Measurements from ENCODE around the gene FAM13B.

FAM13B gene

DNA sequence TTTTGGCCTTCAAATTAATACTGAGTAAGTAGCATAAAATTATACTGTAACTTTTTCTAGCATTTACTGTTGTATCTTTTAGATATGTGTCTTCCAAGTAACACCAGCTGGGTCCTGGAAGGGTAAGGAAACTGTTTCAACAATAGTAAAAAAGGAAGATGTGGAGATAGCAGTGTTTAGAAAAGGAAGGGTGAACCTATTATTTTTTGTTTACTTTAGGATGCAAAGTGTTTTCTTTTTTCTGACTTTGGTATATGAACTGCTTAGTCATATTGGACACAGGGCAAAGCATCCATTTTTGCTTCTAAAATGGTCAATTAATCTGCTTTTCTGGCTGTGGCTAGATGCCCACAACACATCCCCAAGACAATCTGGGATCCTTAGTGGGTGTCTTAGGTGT, 138.3 kb downstream of the FAM13B start:
- Histone ChIP-seq H3K18ac (ENCODE audit: low read depth in 1 of 2, low read length in 2 of 2) (peak overlapping the region in 1 of 2 experiments; percentile 21), H3K23ac (ENCODE audit: low read length in 2 of 2) (no peak overlapping the region), H3K4me3 (ENCODE audit: insufficient read depth in 1 of 2, low read depth in 1 of 2, low read length in 2 of 2) (no peak overlapping the region), H2BK5ac (ENCODE audit: low read depth, low read length, poor library complexity, severe bottlenecking) (no peak overlapping the region), H3K14ac (ENCODE audit: low read length in 2 of 2) (no peak overlapping the region), H4K91ac (ENCODE audit: low read length) (no peak overlapping the region), H3K27ac (ENCODE audit: low read length, poor library complexity, severe bottlenecking) (no peak overlapping the region), H3K4me2 (ENCODE audit: low read length, poor library complexity, severe bottlenecking) (no peak overlapping the region), H2AK5ac (ENCODE audit: low read length, severe bottlenecking) (no peak overlapping the region), H2BK120ac (ENCODE audit: low read depth, low read length) (no peak overlapping the region), H3K9ac (ENCODE audit: low read length) (no peak overlapping the region), H3K9me3 (ENCODE audit: control insufficient read depth, low read length) (no peaks in the 10 kb centered on the region), H2BK12ac (ENCODE audit: low read length in 2 of 2) (no peak overlapping the region), H4K8ac (ENCODE audit: low read length) (no peak overlapping the region), H3K79me1 (replicated peaks; ENCODE audit: low read length, poor library complexity, severe bottlenecking) (no peaks in the 10 kb centered on the region), H2BK15ac (ENCODE audit: low read depth, poor library complexity, severe bottlenecking) (no peak overlapping the region), H3K27me3 (ENCODE audit: control insufficient read depth in 1 of 2, insufficient read depth in 1 of 2, low read length in 2 of 2) (no peaks in the 10 kb centered on the region), H3K4me1 (ENCODE audit: control insufficient read depth, insufficient read depth, low read depth, low read length) (no peaks in the 10 kb centered on the region), H2AFZ (ENCODE audit: low read depth, low read length) (no peak overlapping the region), H3K4ac (ENCODE audit: low read depth in 1 of 2, low read length in 2 of 2) (no peak overlapping the region), H3K36me3 (ENCODE audit: control insufficient read depth in 1 of 2, insufficient read depth in 2 of 2, low read depth in 1 of 2, low read length in 2 of 2) (no peaks in the 10 kb centered on the region)
- DNase-seq = no peak

GRCh38 chr5:137891849-137892248, 141.0 kb downstream of the FAM13B start:
- Histone ChIP-seq H4K8ac (ENCODE audit: low read length) (no peak overlapping the region), H3K27me3 (ENCODE audit: control insufficient read depth in 1 of 2, insufficient read depth in 1 of 2, low read length in 2 of 2) (no peaks in the 10 kb centered on the region), H3K36me3 (ENCODE audit: control insufficient read depth in 1 of 2, insufficient read depth in 2 of 2, low read depth in 1 of 2, low read length in 2 of 2) (no peaks in the 10 kb centered on the region), H3K9me3 (ENCODE audit: control insufficient read depth, low read length) (no peaks in the 10 kb centered on the region), H3K4me3 (ENCODE audit: insufficient read depth in 1 of 2, low read depth in 1 of 2, low read length in 2 of 2) (no peak overlapping the region), H2BK5ac (ENCODE audit: low read depth, low read length, poor library complexity, severe bottlenecking) (no peak overlapping the region), H2AK5ac (ENCODE audit: low read length, severe bottlenecking) (no peak overlapping the region), H3K14ac (ENCODE audit: low read length in 2 of 2) (no peak overlapping the region), H2BK12ac (ENCODE audit: low read length in 2 of 2) (no peak overlapping the region), H2BK120ac (ENCODE audit: low read depth, low read length) (no peak overlapping the region), H2AFZ (ENCODE audit: low read depth, low read length) (no peak overlapping the region), H3K23ac (ENCODE audit: low read length in 2 of 2) (no peak overlapping the region), H3K27ac (ENCODE audit: low read length, poor library complexity, severe bottlenecking) (no peak overlapping the region), H3K79me1 (replicated peaks; ENCODE audit: low read length, poor library complexity, severe bottlenecking) (no peaks in the 10 kb centered on the region), H3K4me2 (ENCODE audit: low read length, poor library complexity, severe bottlenecking) (no peak overlapping the region), H3K18ac (ENCODE audit: low read depth in 1 of 2, low read length in 2 of 2) (no peak overlapping the region), H3K4me1 (ENCODE audit: control insufficient read depth, insufficient read depth, low read depth, low read length) (no peaks in the 10 kb centered on the region), H3K4ac (ENCODE audit: low read depth in 1 of 2, low read length in 2 of 2) (no peak overlapping the region), H3K9ac (ENCODE audit: low read length) (no peak overlapping the region), H4K91ac (ENCODE audit: low read length) (no peak overlapping the region), H2BK15ac (ENCODE audit: low read depth, poor library complexity, severe bottlenecking) (no peak overlapping the region)
- no peak for DNase-seq
- WGBS = 91% methylated on average over 3 of the region's 3 CpGs

DNA sequence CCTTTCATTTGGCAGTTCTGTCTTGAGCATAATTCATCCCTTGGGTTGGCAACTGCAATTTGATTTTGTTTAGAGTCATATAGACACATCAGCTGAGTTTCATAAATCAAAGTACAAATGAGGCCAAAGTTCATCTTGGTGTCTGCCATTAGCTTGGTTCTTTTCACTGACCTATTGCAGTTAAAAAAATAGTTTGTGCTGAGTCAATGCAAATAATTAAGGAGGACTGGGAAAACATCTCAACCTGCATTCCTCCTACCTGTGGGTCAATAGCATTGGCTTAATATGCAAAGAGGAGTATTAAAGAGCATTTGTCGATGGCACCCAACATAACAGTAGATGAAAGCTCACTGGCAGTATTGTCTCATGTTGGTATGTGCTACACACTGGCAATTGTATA, 142.0 kb downstream of the FAM13B start:
- Histone ChIP-seq H3K4ac (ENCODE audit: low read depth in 1 of 2, low read length in 2 of 2) (no peak overlapping the region), H4K91ac (ENCODE audit: low read length) (no peak overlapping the region), H3K18ac (ENCODE audit: low read depth in 1 of 2, low read length in 2 of 2) (no peak overlapping the region), H4K8ac (ENCODE audit: low read length) (no peak overlapping the region), H3K14ac (ENCODE audit: low read length in 2 of 2) (no peak overlapping the region), H3K27me3 (ENCODE audit: control insufficient read depth in 1 of 2, insufficient read depth in 1 of 2, low read length in 2 of 2) (no peaks in the 10 kb centered on the region), H3K36me3 (ENCODE audit: control insufficient read depth in 1 of 2, insufficient read depth in 2 of 2, low read depth in 1 of 2, low read length in 2 of 2) (no peaks in the 10 kb centered on the region), H3K23ac (ENCODE audit: low read length in 2 of 2) (no peak overlapping the region), H3K9me3 (ENCODE audit: control insufficient read depth, low read length) (no peaks in the 10 kb centered on the region), H3K9ac (ENCODE audit: low read length) (no peak overlapping the region), H3K27ac (ENCODE audit: low read length, poor library complexity, severe bottlenecking) (no peak overlapping the region), H2BK15ac (ENCODE audit: low read depth, poor library complexity, severe bottlenecking) (no peak overlapping the region), H2BK12ac (ENCODE audit: low read length in 2 of 2) (no peak overlapping the region), H3K4me2 (ENCODE audit: low read length, poor library complexity, severe bottlenecking) (no peak overlapping the region), H2BK120ac (ENCODE audit: low read depth, low read length) (no peak overlapping the region), H2AFZ (ENCODE audit: low read depth, low read length) (no peak overlapping the region), H2BK5ac (ENCODE audit: low read depth, low read length, poor library complexity, severe bottlenecking) (no peak overlapping the region), H3K79me1 (replicated peaks; ENCODE audit: low read length, poor library complexity, severe bottlenecking) (no peaks in the 10 kb centered on the region), H3K4me3 (ENCODE audit: insufficient read depth in 1 of 2, low read depth in 1 of 2, low read length in 2 of 2) (no peak overlapping the region), H2AK5ac (ENCODE audit: low read length, severe bottlenecking) (no peak overlapping the region), H3K4me1 (ENCODE audit: control insufficient read depth, insufficient read depth, low read depth, low read length) (no peaks in the 10 kb centered on the region)
- 91% methylated on average over 1 of the region's 1 CpG for WGBS
- no peak for DNase-seq

DNA sequence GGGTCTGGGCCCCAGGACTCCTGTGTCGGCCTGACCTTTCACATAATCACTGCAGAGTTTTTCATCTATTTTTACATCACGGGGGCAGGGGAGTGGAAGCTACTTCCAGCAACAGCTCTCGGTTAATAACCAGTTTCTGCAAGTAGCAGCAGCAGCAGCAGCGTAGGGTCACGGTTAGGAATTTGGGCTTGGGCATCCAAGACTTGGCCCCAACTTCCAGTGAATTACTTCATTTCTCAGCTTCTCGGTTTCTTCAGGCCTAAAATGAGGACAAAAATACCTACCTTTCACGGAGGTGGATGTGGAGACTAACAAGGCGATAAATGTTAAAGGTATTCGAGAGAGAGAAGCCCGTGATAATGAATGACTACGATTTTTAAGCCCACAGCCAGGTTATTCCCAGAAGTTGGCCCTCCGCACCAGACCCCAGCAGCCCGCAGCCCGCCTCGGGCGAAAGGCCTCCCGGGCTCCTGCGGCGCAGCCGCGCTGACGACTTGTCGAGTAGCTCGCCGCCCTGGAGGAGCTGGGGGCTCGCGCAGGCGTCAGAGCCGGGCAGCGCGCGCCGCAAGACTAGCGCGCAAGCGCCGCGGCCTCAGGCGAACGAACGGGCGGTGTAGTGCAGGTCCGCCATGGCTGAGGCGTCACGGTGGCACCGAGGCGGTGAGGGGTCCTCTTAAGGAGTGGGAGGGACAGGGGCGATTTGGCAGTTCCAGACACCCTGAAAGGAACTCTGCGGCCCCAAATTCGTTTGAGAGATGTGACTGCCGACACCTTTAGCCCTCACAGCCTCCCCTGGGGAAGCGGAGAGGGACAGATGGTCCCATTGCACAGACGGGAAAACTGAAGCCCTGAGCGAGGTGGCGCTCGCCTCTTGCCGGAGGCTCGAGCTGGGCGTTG, 143.8 kb downstream of the FAM13B start, which contains the start of gene PKD2L2:
TSS of gene PKD2L2 (plus strand) at position 595 of the 897 bp plus-strand sequence. CDS start at position 630, 35 bp downstream.
- Histone ChIP-seq H2AK5ac (ENCODE audit: low read length, severe bottlenecking) (no peak within 1 kb of the TSS), H3K4me3 (ENCODE audit: insufficient read depth in 1 of 2, low read depth in 1 of 2, low read length in 2 of 2) (peak within 1 kb of the TSS in 1 of 2 experiments; percentile 83), H2BK12ac (ENCODE audit: low read length in 2 of 2) (no peak within 1 kb of the TSS), H3K4ac (ENCODE audit: low read depth in 1 of 2, low read length in 2 of 2) (no peak within 1 kb of the TSS), H3K27ac (ENCODE audit: low read length, poor library complexity, severe bottlenecking) (no peak within 1 kb of the TSS), H3K9ac (ENCODE audit: low read length) (peak within 1 kb of the TSS; percentile 88), H3K36me3 (ENCODE audit: control insufficient read depth in 1 of 2, insufficient read depth in 2 of 2, low read depth in 1 of 2, low read length in 2 of 2) (no peaks in the 10 kb centered on the region), H4K91ac (ENCODE audit: low read length) (no peak within 1 kb of the TSS), H3K23ac (ENCODE audit: low read length in 2 of 2) (no peak within 1 kb of the TSS), H3K27me3 (ENCODE audit: control insufficient read depth in 1 of 2, insufficient read depth in 1 of 2, low read length in 2 of 2) (no peaks in the 10 kb centered on the region), H3K4me1 (ENCODE audit: control insufficient read depth, insufficient read depth, low read depth, low read length) (no peaks in the 10 kb centered on the region), H2BK5ac (ENCODE audit: low read depth, low read length, poor library complexity, severe bottlenecking) (no peak within 1 kb of the TSS), H3K9me3 (ENCODE audit: control insufficient read depth, low read length) (no peaks in the 10 kb centered on the region), H3K14ac (ENCODE audit: low read length in 2 of 2) (no peak within 1 kb of the TSS), H3K18ac (ENCODE audit: low read depth in 1 of 2, low read length in 2 of 2) (no peak within 1 kb of the TSS), H3K79me1 (replicated peaks; ENCODE audit: low read length, poor library complexity, severe bottlenecking) (no peaks in the 10 kb centered on the region), H2BK120ac (ENCODE audit: low read depth, low read length) (no peak within 1 kb of the TSS), H4K8ac (ENCODE audit: low read length) (no peak within 1 kb of the TSS), H2BK15ac (ENCODE audit: low read depth, poor library complexity, severe bottlenecking) (no peak within 1 kb of the TSS), H2AFZ (ENCODE audit: low read depth, low read length) (no peak within 1 kb of the TSS), H3K4me2 (ENCODE audit: low read length, poor library complexity, severe bottlenecking) (no peak within 1 kb of the TSS)
- 95% methylated on average over 59 of the region's 59 CpGs for WGBS
- no peak for DNase-seq
